Activated CD8-positive, alpha-beta memory T cell treated with anti-CD3 and anti-CD28 coated beads, Interleukin-2, amount 10 ng/mL, durations not matched to agents 7 days and 5 days (primary cell): Measurements from ENCODE around the gene RTP2. TPM values are rescaled to one million over a fixed set of nuclear protein-coding genes. Genes with fewer than 3 reads are reported as not detected.
"Not testable (repeated sequence)": the region's sequence is repeated elsewhere in the genome, so short reads cannot be mapped to it uniquely, and the experiment has no call there.

Experiments
- ATAC-seq: fragments of 150-1000 bp; cut with Tn5 transposase; one replicate; pipeline ENCODE4 v1.10.0; 2021; ENCODE audit warnings: moderate library complexity
- CTCF ChIA-PET: fragments of 350-600 bp; sonication (Branson Sonifier 250); formaldehyde crosslinking; loops from one replicate; lab custom pipeline; 2021; ENCODE audit warnings: antibody characterized with exemption; lab: Charles Lee
- DNase-seq: peaks from one replicate; pipeline ENCODE4 v3.0.0-alpha.2; 2020
- H3K27ac Mint-ChIP-seq: one replicate; pipeline ENCODE4 v1.8.0; 2021; ENCODE audit warnings: mild to moderate bottlenecking, mixed read lengths
- H3K27me3 Mint-ChIP-seq: one replicate; pipeline ENCODE4 v1.8.0; 2021; ENCODE audit warnings: mixed read lengths
- H3K36me3 Mint-ChIP-seq: one replicate; pipeline ENCODE4 v1.8.0; 2021; ENCODE audit warnings: mild to moderate bottlenecking, mixed read lengths
- H3K4me1 Mint-ChIP-seq: one replicate; pipeline ENCODE4 v1.8.0; 2021; ENCODE audit warnings: mixed read lengths
- H3K4me3 Mint-ChIP-seq: one replicate; pipeline ENCODE4 v1.8.0; 2021; ENCODE audit warnings: mild to moderate bottlenecking, moderate library complexity, mixed read lengths
- H3K9me3 Mint-ChIP-seq: one replicate; pipeline ENCODE4 v1.8.0; 2022; ENCODE audit warnings: low read depth, mixed read lengths
- total RNA-seq, 2 experiments: library from RNA; stranded (reverse); gene quantifications; one replicate each; pipeline ENCODE4 v1.2.3, GENCODE V29; 2021

The RTP2 gene
- total RNA-seq, 2 experiments from 2014 or later, result not detected

GRCh38 chr3:187695449-187695848 lies 6.9 kb downstream of the RTP2 start:
- Mint-ChIP-seq H3K4me3 (no peak overlapping the region), H3K27ac (no peak overlapping the region), H3K27me3 (peaks cover 41% of the 10 kb centered on the region), H3K9me3 (no peaks in the 10 kb centered on the region), H3K36me3 (no peaks in the 10 kb centered on the region), H3K4me1 (no peaks in the 10 kb centered on the region)
- no peak for ATAC-seq
- DNase-seq, result no peak
- CTCF ChIA-PET, result interaction anchor here (1.0 kb wide), 1 partner anchor 15 kb away, joined by 3 read pairs; no protein-coding TSS in a partner anchor

GRCh38 chr3:187694801-187695200 lies 7.6 kb downstream of the RTP2 start:
- Mint-ChIP-seq H3K27me3 (peaks cover 44% of the 10 kb centered on the region), H3K4me3 (no peak overlapping the region), H3K9me3 (no peaks in the 10 kb centered on the region), H3K36me3 (no peaks in the 10 kb centered on the region), H3K27ac (no peak overlapping the region), H3K4me1 (no peaks in the 10 kb centered on the region)
- CTCF ChIA-PET, result interaction anchor here (1.2 kb wide), 1 partner anchor 16 kb away, joined by 3 read pairs; no protein-coding TSS in a partner anchor
- no peak for DNase-seq
- ATAC-seq, result no peak

- Mint-ChIP-seq H3K4me1 (no peaks in the 10 kb centered on the region), H3K9me3 (no peaks in the 10 kb centered on the region), H3K36me3 (no peaks in the 10 kb centered on the region), H3K27me3 (peaks cover 52% of the 10 kb centered on the region), H3K27ac (no peak overlapping the region), H3K4me3 (no peak overlapping the region)
- no peak for ATAC-seq
- no peak for DNase-seq
- CTCF ChIA-PET, result interaction anchor here (0.8 to 1.7 kb wide), 3 partner anchors 78 to 375 kb away, joined by 3 to 5 read pairs (median 3); no protein-coding TSS in a partner anchor
Observed at GRCh38 chr3:187693431-187693830, 8.9 kb downstream of the RTP2 start.

GRCh38 chr3:187689984-187690383 lies 12.4 kb downstream of the RTP2 start:
- no peak for DNase-seq
- H3K4me1 Mint-ChIP-seq, result peaks cover 1% of the 10 kb centered on the region
- no peaks in the 10 kb centered on the region for H3K36me3 Mint-ChIP-seq
- no peak overlapping the region for H3K4me3 Mint-ChIP-seq
- no peak for ATAC-seq
- peaks cover 73% of the 10 kb centered on the region for H3K27me3 Mint-ChIP-seq
- CTCF ChIA-PET, result interaction anchor here (1.3 kb wide), 1 partner anchor 371 kb away, joined by 4 read pairs; no protein-coding TSS in a partner anchor
- H3K9me3 Mint-ChIP-seq, result no peaks in the 10 kb centered on the region
- no peak overlapping the region for H3K27ac Mint-ChIP-seq

GRCh38 chr3:187686621-187687273 lies 15.6 kb downstream of the RTP2 start:
- H3K4me3 Mint-ChIP-seq, result no peak overlapping the region
- H3K27ac Mint-ChIP-seq, result no peak overlapping the region
- no peaks in the 10 kb centered on the region for H3K36me3 Mint-ChIP-seq
- CTCF ChIA-PET, result interaction anchor here (0.7 to 3.0 kb wide), 2 partner anchors 7 to 367 kb away, joined by 3 to 19 read pairs; no protein-coding TSS in a partner anchor
- DNase-seq (no peak), ATAC-seq (no peak)
- H3K27me3 Mint-ChIP-seq, result peaks cover 76% of the 10 kb centered on the region
- H3K4me1 Mint-ChIP-seq, result peaks cover 8% of the 10 kb centered on the region
- no peaks in the 10 kb centered on the region for H3K9me3 Mint-ChIP-seq

- Mint-ChIP-seq H3K27ac (no peak overlapping the region), H3K4me1 (peaks cover 8% of the 10 kb centered on the region), H3K4me3 (no peak overlapping the region), H3K9me3 (no peaks in the 10 kb centered on the region), H3K27me3 (peaks cover 72% of the 10 kb centered on the region), H3K36me3 (no peaks in the 10 kb centered on the region)
- CTCF ChIA-PET, result interaction anchor here (1.7 kb wide), 1 partner anchor 367 kb away, joined by 6 read pairs; no protein-coding TSS in a partner anchor
- DNase-seq (no peak), ATAC-seq (no peak)
Observed at GRCh38 chr3:187685948-187686347, 16.4 kb downstream of the RTP2 start.

GRCh38 chr3:187684880-187685279 lies 17.5 kb downstream of the RTP2 start:
- Mint-ChIP-seq H3K4me1 (peaks cover 8% of the 10 kb centered on the region), H3K27me3 (peaks cover 67% of the 10 kb centered on the region), H3K27ac (no peak overlapping the region), H3K36me3 (no peaks in the 10 kb centered on the region), H3K4me3 (no peak overlapping the region), H3K9me3 (no peaks in the 10 kb centered on the region)
- CTCF ChIA-PET, result interaction anchor here (1.7 to 2.3 kb wide), 2 partner anchors 30 to 366 kb away, joined by 6 read pairs; no protein-coding TSS in a partner anchor
- DNase-seq (no peak), ATAC-seq (no peak)

- no peak for ATAC-seq
- Mint-ChIP-seq H3K27me3 (peaks cover 66% of the 10 kb centered on the region), H3K36me3 (no peaks in the 10 kb centered on the region), H3K9me3 (no peaks in the 10 kb centered on the region), H3K4me3 (no peak overlapping the region), H3K27ac (no peak overlapping the region), H3K4me1 (peaks cover 8% of the 10 kb centered on the region)
- no peak for DNase-seq
- CTCF ChIA-PET, result interaction anchor here (1.7 to 9.6 kb wide), 3 partner anchors 31 to 366 kb away, joined by 6 to 370 read pairs (median 6); no protein-coding TSS in a partner anchor
Observed at GRCh38 chr3:187684444-187684843, 17.9 kb downstream of the RTP2 start.

GRCh38 chr3:187681756-187682155 lies 20.6 kb downstream of the RTP2 start:
- H3K4me3 Mint-ChIP-seq, DNase-seq, H3K4me1 Mint-ChIP-seq, ATAC-seq, H3K9me3 Mint-ChIP-seq, H3K36me3 Mint-ChIP-seq, H3K27ac Mint-ChIP-seq: not testable (repeated sequence)
- CTCF ChIA-PET, result interaction anchor here (0.7 to 9.6 kb wide), 5 partner anchors 10 to 361 kb away, joined by 3 to 370 read pairs (median 5); no protein-coding TSS in a partner anchor
- H3K27me3 Mint-ChIP-seq, result peaks cover 61% of the 10 kb centered on the region

- no peaks in the 10 kb centered on the region for H3K9me3 Mint-ChIP-seq
- ATAC-seq (peak; percentile 76), DNase-seq (peak; percentile 74)
- H3K4me1 Mint-ChIP-seq, result peaks cover 5% of the 10 kb centered on the region
- no peaks in the 10 kb centered on the region for H3K36me3 Mint-ChIP-seq
- H3K4me3 Mint-ChIP-seq, result no peak overlapping the region
- CTCF ChIA-PET, result interaction anchor here (0.6 to 9.6 kb wide), 59 partner anchors 8 to 1470 kb away, joined by 3 to 370 read pairs (median 4); partner anchors contain the start of genes RTP4 and SST
- no peak overlapping the region for H3K27ac Mint-ChIP-seq
- peaks cover 58% of the 10 kb centered on the region for H3K27me3 Mint-ChIP-seq
Observed at GRCh38 chr3:187679638-187680396, 22.5 kb downstream of the RTP2 start.

- H3K36me3 Mint-ChIP-seq, result no peaks in the 10 kb centered on the region
- CTCF ChIA-PET, result interaction anchor here (0.6 to 9.6 kb wide), 41 partner anchors 8 to 1677 kb away, joined by 3 to 370 read pairs (median 5); partner anchors contain the start of genes RTP4 and SST
- no peak for ATAC-seq
- no peak overlapping the region for H3K27ac Mint-ChIP-seq
- H3K9me3 Mint-ChIP-seq, result no peaks in the 10 kb centered on the region
- DNase-seq, result peak; percentile 52
- peaks cover 61% of the 10 kb centered on the region for H3K27me3 Mint-ChIP-seq
- no peaks in the 10 kb centered on the region for H3K4me1 Mint-ChIP-seq
- H3K4me3 Mint-ChIP-seq, result no peak overlapping the region
Observed at GRCh38 chr3:187678726-187679268, 23.6 kb downstream of the RTP2 start.

GRCh38 chr3:187677604-187678003 lies 24.8 kb downstream of the RTP2 start:
- no peak for ATAC-seq
- Mint-ChIP-seq H3K9me3 (no peaks in the 10 kb centered on the region), H3K4me3 (no peak overlapping the region), H3K36me3 (no peaks in the 10 kb centered on the region), H3K4me1 (no peaks in the 10 kb centered on the region), H3K27me3 (peaks cover 63% of the 10 kb centered on the region), H3K27ac (no peak overlapping the region)
- no peak for DNase-seq
- CTCF ChIA-PET, result interaction anchor here (0.6 to 9.6 kb wide), 4 partner anchors 9 to 357 kb away, joined by 3 to 370 read pairs (median 19); partner anchors contain the start of gene SST

- Mint-ChIP-seq H3K27me3 (peaks cover 80% of the 10 kb centered on the region), H3K9me3 (no peaks in the 10 kb centered on the region), H3K4me3 (no peak overlapping the region), H3K27ac (no peak overlapping the region), H3K36me3 (no peaks in the 10 kb centered on the region), H3K4me1 (no peaks in the 10 kb centered on the region)
- DNase-seq (no peak), ATAC-seq (no peak)
- CTCF ChIA-PET, result interaction anchor here (1.4 to 2.6 kb wide), 2 partner anchors 57 to 353 kb away, joined by 5 to 9 read pairs; no protein-coding TSS in a partner anchor
Observed at GRCh38 chr3:187673012-187673411, 29.3 kb downstream of the RTP2 start.
